ENCODE measurements around the gene ATAD2B.

The ATAD2B gene

DNA sequence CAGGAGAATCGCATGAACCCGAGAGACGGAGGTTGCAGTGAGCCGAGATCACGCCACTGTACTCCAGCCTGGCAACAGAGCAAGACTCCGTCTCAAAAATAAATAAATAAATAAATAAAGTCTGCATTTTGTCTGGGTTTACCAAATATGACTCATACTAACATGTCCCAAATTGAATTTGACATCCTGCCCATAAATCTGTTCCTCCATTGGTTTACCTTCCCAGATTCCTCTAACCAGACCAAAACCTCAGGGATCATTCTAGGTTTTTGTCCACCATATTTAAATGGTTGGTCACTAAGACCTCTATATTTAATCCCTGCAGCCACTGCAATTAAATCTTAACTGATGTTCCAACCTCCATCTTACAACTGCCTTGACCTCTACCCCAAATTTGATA lies 150.9 kb downstream of the ATAD2B start:
- no peak for DNase-seq (ENCODE audit: low spot score)
- in situ Hi-C loops (cut with MboI; ENCODE audit: low pct_unique_long_range_greater_than_20kb, low sequenced_read_pairs, unreplicated experiment) = no loop called here
- TF ChIP-seq, protein P1, sequence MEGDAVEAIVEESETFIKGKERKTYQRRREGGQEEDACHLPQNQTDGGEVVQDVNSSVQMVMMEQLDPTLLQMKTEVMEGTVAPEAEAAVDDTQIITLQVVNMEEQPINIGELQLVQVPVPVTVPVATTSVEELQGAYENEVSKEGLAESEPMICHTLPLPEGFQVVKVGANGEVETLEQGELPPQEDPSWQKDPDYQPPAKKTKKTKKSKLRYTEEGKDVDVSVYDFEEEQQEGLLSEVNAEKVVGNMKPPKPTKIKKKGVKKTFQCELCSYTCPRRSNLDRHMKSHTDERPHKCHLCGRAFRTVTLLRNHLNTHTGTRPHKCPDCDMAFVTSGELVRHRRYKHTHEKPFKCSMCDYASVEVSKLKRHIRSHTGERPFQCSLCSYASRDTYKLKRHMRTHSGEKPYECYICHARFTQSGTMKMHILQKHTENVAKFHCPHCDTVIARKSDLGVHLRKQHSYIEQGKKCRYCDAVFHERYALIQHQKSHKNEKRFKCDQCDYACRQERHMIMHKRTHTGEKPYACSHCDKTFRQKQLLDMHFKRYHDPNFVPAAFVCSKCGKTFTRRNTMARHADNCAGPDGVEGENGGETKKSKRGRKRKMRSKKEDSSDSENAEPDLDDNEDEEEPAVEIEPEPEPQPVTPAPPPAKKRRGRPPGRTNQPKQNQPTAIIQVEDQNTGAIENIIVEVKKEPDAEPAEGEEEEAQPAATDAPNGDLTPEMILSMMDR (IDR thresholded peaks at IDR 0.05; ENCODE audit: extremely low read depth, insufficient read depth, missing control alignments) = no peak

DNA sequence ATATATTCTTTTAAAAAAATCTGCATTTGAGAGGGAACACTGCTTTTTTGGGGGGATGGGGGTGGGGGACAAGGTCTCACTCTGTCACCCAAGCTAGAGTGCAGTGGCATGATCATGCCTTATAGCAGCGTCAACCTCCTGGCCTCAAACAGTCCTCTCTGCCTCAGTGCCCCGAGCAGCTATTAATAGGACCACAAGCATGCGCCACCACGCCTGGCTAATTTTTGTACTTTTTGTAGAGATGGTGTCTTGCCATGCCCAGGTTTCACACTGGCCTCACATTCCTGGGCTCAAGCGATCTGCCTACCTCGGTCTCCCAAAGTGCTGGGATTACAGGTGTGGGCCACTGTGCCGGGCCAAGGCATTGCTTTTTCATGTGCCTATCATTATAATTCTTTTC lies 154.2 kb downstream of the ATAD2B start:
- TF ChIP-seq, protein P1 (IDR thresholded peaks at IDR 0.05; ENCODE audit: extremely low read depth, insufficient read depth, missing control alignments) = no peak
- in situ Hi-C loops (cut with MboI; ENCODE audit: low pct_unique_long_range_greater_than_20kb, low sequenced_read_pairs, unreplicated experiment) = no loop called here
- no peak for DNase-seq (ENCODE audit: low spot score)

DNA sequence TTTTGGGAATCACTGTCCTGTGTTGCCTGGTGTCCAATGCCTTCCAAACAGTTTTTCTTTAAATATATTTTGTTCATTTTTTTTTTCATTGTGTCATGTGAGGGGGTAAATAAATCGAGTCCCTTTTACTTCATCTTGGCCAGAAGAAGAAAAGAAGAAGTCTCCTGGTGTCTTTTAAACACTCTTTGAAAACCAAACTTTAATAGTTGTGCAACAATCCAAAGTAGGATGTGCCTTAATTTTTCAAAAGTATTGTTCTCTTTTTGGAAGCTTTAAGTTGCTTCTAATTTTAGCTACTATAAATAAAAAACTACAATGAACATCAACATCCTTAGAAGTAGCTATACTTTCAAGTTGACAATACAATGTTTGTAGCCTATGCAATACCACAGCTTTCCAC lies 154.9 kb downstream of the ATAD2B start:
- in situ Hi-C loops (cut with MboI; ENCODE audit: low pct_unique_long_range_greater_than_20kb, low sequenced_read_pairs, unreplicated experiment) = no loop called here
- no peak for DNase-seq (ENCODE audit: low spot score)
- TF ChIP-seq, protein P1 (IDR thresholded peaks at IDR 0.05; ENCODE audit: extremely low read depth, insufficient read depth, missing control alignments) = no peak

DNA sequence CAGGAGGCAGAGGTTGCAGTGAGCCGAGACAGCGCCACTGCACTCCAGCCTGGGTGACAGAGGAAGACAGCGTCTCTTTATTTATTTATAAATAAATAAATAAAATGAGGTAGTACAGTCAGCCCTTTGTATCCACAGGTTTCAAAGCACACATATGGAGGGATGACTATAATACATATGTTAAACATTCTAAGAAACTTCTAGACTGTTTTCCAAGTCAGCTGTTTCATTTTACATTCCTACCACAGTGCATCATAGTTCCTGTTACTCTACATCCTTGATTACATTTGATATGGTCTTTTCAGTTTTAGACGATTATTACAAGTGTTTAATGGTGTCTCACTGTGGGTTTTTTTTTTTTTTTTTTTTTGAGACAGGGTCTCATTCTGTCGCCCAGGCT lies 157.6 kb downstream of the ATAD2B start:
- in situ Hi-C loops (cut with MboI; ENCODE audit: low pct_unique_long_range_greater_than_20kb, low sequenced_read_pairs, unreplicated experiment) = no loop called here
- TF ChIP-seq, protein P1 (IDR thresholded peaks at IDR 0.05; ENCODE audit: extremely low read depth, insufficient read depth, missing control alignments) = no peak
- no peak for DNase-seq (ENCODE audit: low spot score)

DNA sequence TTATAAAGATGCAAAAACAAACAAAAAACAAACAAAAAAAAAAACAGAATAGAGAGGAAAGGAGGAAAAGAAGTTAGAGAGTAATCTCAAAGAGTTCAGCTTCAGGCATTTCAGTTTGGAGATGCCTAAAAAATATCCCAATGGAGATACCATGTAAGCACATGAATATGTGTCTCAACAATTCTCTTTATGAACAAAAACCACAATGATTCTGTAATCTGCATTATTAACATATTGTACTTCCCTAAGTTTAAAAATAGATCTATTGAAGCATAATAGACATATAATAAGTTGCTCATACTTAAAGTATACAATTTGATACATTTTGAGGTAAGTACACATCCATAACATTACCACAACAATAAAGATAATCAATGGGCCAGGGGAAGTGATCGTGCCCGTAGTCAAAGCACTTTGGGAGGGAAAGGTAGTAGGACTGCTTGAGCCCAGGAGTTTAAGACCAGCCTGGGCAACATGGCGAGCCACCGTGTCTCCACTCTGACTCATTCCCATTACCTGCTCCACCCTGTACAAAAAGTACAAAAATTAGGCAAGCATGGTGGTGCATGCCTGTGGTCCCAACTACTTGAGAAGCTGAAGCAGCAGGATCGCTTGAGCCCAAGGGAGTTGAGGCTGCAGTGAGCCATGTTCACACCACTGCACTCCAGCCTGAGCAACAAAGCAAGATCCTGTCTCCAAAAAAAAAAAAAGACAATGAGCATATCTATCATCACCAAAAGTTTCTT lies 158.9 kb downstream of the ATAD2B start:
- TF ChIP-seq, protein P1 (IDR thresholded peaks at IDR 0.05; ENCODE audit: extremely low read depth, insufficient read depth, missing control alignments) = no peak
- DNase-seq (ENCODE audit: low spot score) = no peak
- in situ Hi-C loops (cut with MboI; ENCODE audit: low pct_unique_long_range_greater_than_20kb, low sequenced_read_pairs, unreplicated experiment) = no loop called here

DNA sequence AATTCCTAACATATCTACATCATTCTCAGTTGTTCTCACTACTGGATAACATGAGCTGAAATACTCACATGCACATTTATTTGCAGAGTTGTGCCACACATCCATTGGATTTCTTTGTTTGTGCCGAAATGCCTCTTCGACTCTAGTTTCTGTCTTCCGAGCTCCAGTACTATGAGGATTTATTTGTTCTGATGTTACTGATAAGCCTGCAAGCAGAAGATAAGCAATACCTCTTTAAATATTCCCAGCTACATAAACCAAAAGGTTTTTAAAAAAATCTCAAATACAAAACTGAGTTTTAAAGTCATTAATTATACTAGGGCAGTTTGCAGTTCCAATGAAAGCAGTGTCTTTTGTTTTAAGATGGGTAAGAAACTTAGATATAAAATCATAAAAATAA lies 164.8 kb downstream of the ATAD2B start:
- in situ Hi-C loops (cut with MboI; ENCODE audit: low pct_unique_long_range_greater_than_20kb, low sequenced_read_pairs, unreplicated experiment) = no loop called here
- DNase-seq (ENCODE audit: low spot score) = no peak
- TF ChIP-seq, protein P1 (IDR thresholded peaks at IDR 0.05; ENCODE audit: extremely low read depth, insufficient read depth, missing control alignments) = no peak
